Esophagus squamous epithelium (tissue), 4 donors: ENCODE measurements around the gene GOLPH3L.

Experiments
- POLR2A ChIP-seq, 4 donors: fragments of 450-650 bp; IDR thresholded peaks; one replicate each; pipeline ENCODE4 v1.6.1; 2017; ENCODE audit warnings: antibody characterized with exemption in 4 of 4, mild to moderate bottlenecking in 4 of 4, moderate library complexity in 3 of 4
- TF ChIP-seq, protein P1 (sequence below), 6 experiments: fragments of 450-650 bp in 4 of 6; fragments of 200-600 bp in 2 of 6; sonication (generic) in 2 of 6; IDR thresholded peaks; one replicate each; pipeline ENCODE4 v1.5.1; 2016 to 2019; ENCODE audit warnings: antibody characterized with exemption in 6 of 6, mild to moderate bottlenecking in 4 of 6, moderate library complexity in 4 of 6

DNA sequence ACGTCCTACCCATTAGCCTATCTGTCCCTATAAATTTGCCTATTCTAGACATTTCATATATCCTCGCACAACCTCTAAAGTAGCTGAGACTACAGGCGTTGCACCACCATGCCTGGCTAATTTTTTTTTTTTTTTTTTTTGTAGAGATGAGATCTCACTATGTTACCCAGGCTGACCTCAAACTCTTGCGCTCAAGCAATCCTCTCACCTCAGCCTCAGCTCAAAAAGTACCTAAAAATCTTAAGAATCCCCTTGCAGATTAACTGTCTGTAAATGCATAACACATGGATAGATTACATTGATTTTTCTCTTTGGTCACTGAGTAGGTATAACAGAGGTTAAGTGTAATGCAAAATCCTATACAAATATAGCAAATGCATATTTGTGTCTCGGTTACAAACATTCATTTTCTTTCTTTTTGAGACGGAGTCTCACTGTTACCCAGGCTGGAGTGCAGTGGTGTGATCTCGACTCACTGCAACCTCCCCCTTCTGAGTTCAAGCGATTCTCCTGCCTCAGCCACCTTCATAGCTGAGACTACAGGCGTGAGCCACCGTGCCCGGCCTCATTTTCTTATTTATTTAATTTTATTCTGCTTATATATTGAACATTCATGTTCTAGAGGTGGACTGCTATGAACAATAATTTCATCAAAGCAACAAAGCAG lies 21.4 kb upstream of the GOLPH3L start:
- TF ChIP-seq POLR2A (IDR thresholded peaks at IDR 0.05), result no peak
- TF ChIP-seq, protein P1, sequence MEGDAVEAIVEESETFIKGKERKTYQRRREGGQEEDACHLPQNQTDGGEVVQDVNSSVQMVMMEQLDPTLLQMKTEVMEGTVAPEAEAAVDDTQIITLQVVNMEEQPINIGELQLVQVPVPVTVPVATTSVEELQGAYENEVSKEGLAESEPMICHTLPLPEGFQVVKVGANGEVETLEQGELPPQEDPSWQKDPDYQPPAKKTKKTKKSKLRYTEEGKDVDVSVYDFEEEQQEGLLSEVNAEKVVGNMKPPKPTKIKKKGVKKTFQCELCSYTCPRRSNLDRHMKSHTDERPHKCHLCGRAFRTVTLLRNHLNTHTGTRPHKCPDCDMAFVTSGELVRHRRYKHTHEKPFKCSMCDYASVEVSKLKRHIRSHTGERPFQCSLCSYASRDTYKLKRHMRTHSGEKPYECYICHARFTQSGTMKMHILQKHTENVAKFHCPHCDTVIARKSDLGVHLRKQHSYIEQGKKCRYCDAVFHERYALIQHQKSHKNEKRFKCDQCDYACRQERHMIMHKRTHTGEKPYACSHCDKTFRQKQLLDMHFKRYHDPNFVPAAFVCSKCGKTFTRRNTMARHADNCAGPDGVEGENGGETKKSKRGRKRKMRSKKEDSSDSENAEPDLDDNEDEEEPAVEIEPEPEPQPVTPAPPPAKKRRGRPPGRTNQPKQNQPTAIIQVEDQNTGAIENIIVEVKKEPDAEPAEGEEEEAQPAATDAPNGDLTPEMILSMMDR (IDR thresholded peaks at IDR 0.05), result no peak
